AG20443 (cell line): ENCODE results near the gene GPR39.
"Not testable (repeated sequence)": the region's sequence is repeated elsewhere in the genome, so short reads cannot be mapped to it uniquely, and the experiment has no call there.

ENCODE experiments used
- DNase-seq: peaks from one replicate; pipeline ENCODE4 v3.0.0; 2012; ENCODE audit warnings: low spot score, mixed read lengths

Gene GPR39

GRCh38 chr2:132497591-132497990 is 81.0 kb downstream of the GPR39 start:
- DNase-seq, result no peak

GRCh38 chr2:132503701-132504100 is 87.1 kb downstream of the GPR39 start:
- DNase-seq, result peak; percentile 20

- no peak for DNase-seq
These were observed 98.4 kb downstream of the GPR39 start for GRCh38 chr2:132515010-132515409.

GRCh38 chr2:132517386-132517785 is 100.8 kb downstream of the GPR39 start:
- DNase-seq, result no peak

- DNase-seq, result no peak
These were observed 101.7 kb downstream of the GPR39 start for GRCh38 chr2:132518302-132518701.

- DNase-seq, result no peak
These were observed 103.0 kb downstream of the GPR39 start for GRCh38 chr2:132519566-132519965.

- DNase-seq, result peak; percentile 33
These were observed 104.7 kb downstream of the GPR39 start for GRCh38 chr2:132521341-132521740.

- no peak for DNase-seq
These were observed 106.3 kb downstream of the GPR39 start for GRCh38 chr2:132522901-132523300.

- not testable (repeated sequence) for DNase-seq
These were observed 120.5 kb downstream of the GPR39 start for GRCh38 chr2:132537061-132537460.

- no peak for DNase-seq
These were observed 121.8 kb downstream of the GPR39 start for GRCh38 chr2:132538331-132538855.

GRCh38 chr2:132540166-132540565 is 123.6 kb downstream of the GPR39 start:
- no peak for DNase-seq

GRCh38 chr2:132542953-132543569 is 126.5 kb downstream of the GPR39 start:
- DNase-seq, result no peak

GRCh38 chr2:132544006-132544630 is 127.5 kb downstream of the GPR39 start:
- DNase-seq, result no peak

- peak; percentile 83 for DNase-seq
These were observed 130.6 kb downstream of the GPR39 start for GRCh38 chr2:132547090-132547687.

- DNase-seq, result no peak
These were observed 133.5 kb downstream of the GPR39 start for GRCh38 chr2:132549935-132550670.

- DNase-seq, result no peak
These were observed 134.3 kb downstream of the GPR39 start for GRCh38 chr2:132550946-132551345.

GRCh38 chr2:132557694-132558093 is 141.1 kb downstream of the GPR39 start:
- DNase-seq, result no peak

- no peak for DNase-seq
These were observed 142.7 kb downstream of the GPR39 start for GRCh38 chr2:132559326-132559725.

GRCh38 chr2:132559921-132560320 is 143.3 kb downstream of the GPR39 start:
- no peak for DNase-seq

GRCh38 chr2:132560562-132560961 is 144.0 kb downstream of the GPR39 start:
- no peak for DNase-seq

GRCh38 chr2:132562245-132562644 is 145.6 kb downstream of the GPR39 start:
- DNase-seq, result peak; percentile 68

- no peak for DNase-seq
These were observed 147.5 kb downstream of the GPR39 start for GRCh38 chr2:132564065-132564464.

- no peak for DNase-seq
These were observed 149.8 kb downstream of the GPR39 start for GRCh38 chr2:132566379-132566778.
